Measurements from ENCODE around the gene TUBA4A. TPM values are rescaled to one million over a fixed set of nuclear protein-coding genes. Genes with fewer than 3 reads are reported as not detected.
A peak's percentile ranks its signal among the peaks of the same experiment; 100 is the strongest.

Gene TUBA4A
- total and polyA plus RNA-seq, 12 donors, result 13.4 to 741 (median 27.0) TPM

DNA sequence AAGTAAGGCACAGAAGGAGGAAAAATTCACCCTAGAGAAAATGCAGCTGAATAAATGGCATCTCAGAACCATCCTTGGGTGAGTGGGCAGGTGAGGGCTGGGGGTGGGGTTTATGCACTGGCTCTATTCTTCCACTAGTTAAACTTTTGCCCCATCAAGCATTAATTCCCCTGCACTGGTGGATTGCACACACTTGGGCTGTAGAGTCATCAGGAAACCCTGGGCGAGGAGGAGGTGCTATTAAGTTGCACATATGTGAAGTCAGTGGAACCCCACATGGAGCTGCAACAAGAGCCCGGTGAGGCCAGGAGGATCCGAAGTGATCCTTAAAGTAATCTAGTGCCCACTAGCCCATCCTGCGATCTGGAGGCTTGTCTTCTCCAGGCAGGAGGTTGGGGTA is 18.6 kb upstream of the TUBA4A start:
- WGBS, 4 donors, result 88 to 92% (median 89%) methylated on average over 4 of the region's 4 CpGs
- Histone ChIP-seq H3K4me3 (no peak overlapping the region), H3K27ac (peak overlapping the region in 1 of 5 donors; percentile 90), H3K27me3 (no peaks in the 10 kb centered on the region), H3K9me3 (replicated peaks in 1 of 3) (no peaks in the 10 kb centered on the region), H3K4me1 (replicated peaks in 1 of 2) (peaks cover 0 to 14% of the 10 kb centered on the region in 2 donors), H3K36me3 (replicated peaks in 1 of 2) (no peaks in the 10 kb centered on the region)
- TF ChIP-seq POLR2A (IDR thresholded peaks at IDR 0.05) (no peak), CTCF (IDR thresholded peaks at IDR 0.05) (no peak)
- intact Hi-C loops (cut with DNase I), result no loop called here
- DNase-seq, result no peak

- intact Hi-C loops (cut with DNase I), result no loop called here
- TF ChIP-seq POLR2A (IDR thresholded peaks at IDR 0.05) (no peak), CTCF (IDR thresholded peaks at IDR 0.05) (no peak)
- no peak overlapping the region for H3K27ac ChIP-seq
- 77 to 91% (median 84%) methylated on average over 2 of the region's 2 CpGs for WGBS, 4 donors
- no peaks in the 10 kb centered on the region for H3K9me3 ChIP-seq (replicated peaks in 1 of 3)
- peaks cover 0 to 14% of the 10 kb centered on the region in 2 donors for H3K4me1 ChIP-seq (replicated peaks in 1 of 2)
- no peaks in the 10 kb centered on the region for H3K27me3 ChIP-seq
- no peak overlapping the region for H3K4me3 ChIP-seq
- H3K36me3 ChIP-seq (replicated peaks in 1 of 2), result no peaks in the 10 kb centered on the region
- DNase-seq, result no peak
These were observed 17.3 kb upstream of the TUBA4A start for GRCh38 chr2:219271021-219271420.

GRCh38 chr2:219270055-219270372 is 16.3 kb upstream of the TUBA4A start:
- 81 to 93% (median 87%) methylated on average over 5 of the region's 5 CpGs for WGBS, 4 donors
- Histone ChIP-seq H3K27me3 (no peaks in the 10 kb centered on the region), H3K27ac (no peak overlapping the region), H3K9me3 (replicated peaks in 1 of 3) (no peaks in the 10 kb centered on the region), H3K4me3 (no peak overlapping the region), H3K36me3 (replicated peaks in 1 of 2) (no peaks in the 10 kb centered on the region), H3K4me1 (replicated peaks in 1 of 2) (peaks cover 0 to 14% of the 10 kb centered on the region in 2 donors)
- no peak for TF ChIP-seq CTCF (IDR thresholded peaks at IDR 0.05)
- no peak for TF ChIP-seq POLR2A (IDR thresholded peaks at IDR 0.05)
- no peak for DNase-seq
- intact Hi-C loops (cut with DNase I), result no loop called here

- Histone ChIP-seq H3K9me3 (replicated peaks in 1 of 3) (no peaks in the 10 kb centered on the region), H3K27ac (peak overlapping the region in 1 of 5 donors; percentile 1), H3K4me1 (replicated peaks in 1 of 2) (peaks cover 0 to 14% of the 10 kb centered on the region in 2 donors), H3K36me3 (replicated peaks in 1 of 2) (no peaks in the 10 kb centered on the region), H3K4me3 (no peak overlapping the region), H3K27me3 (no peaks in the 10 kb centered on the region)
- no peak for TF ChIP-seq CTCF (IDR thresholded peaks at IDR 0.05)
- TF ChIP-seq POLR2A (IDR thresholded peaks at IDR 0.05), result no peak
- 43 to 69% (median 49%) methylated on average over 4 to 8 of the region's 8 CpGs for WGBS, 4 donors
- intact Hi-C loops (cut with DNase I), result no loop called here
- DNase-seq, result peak; percentile 63 to 89 (median 81)
These were observed 15.8 kb upstream of the TUBA4A start for GRCh38 chr2:219269362-219270054.
